ENCODE data around the gene TAGLN2.

Gene TAGLN2

GRCh38 chr1:159897962-159898361 lies 27.3 kb downstream of the TAGLN2 start:
- DNase-seq, result no peak

GRCh38 chr1:159896546-159896930 lies 28.8 kb downstream of the TAGLN2 start:
- DNase-seq, result no peak

- no peak for DNase-seq
Observed at GRCh38 chr1:159895836-159896545, 29.3 kb downstream of the TAGLN2 start.

- DNase-seq, result no peak
Observed at GRCh38 chr1:159895286-159895685, 30.0 kb downstream of the TAGLN2 start.

- DNase-seq, result no peak
Observed at GRCh38 chr1:159892944-159893343, 32.4 kb downstream of the TAGLN2 start.

GRCh38 chr1:159891275-159892157 lies 33.8 kb downstream of the TAGLN2 start:
- peak; percentile 66 for DNase-seq

GRCh38 chr1:159890390-159890789 lies 34.9 kb downstream of the TAGLN2 start:
- DNase-seq, result no peak

- peak; percentile 31 for DNase-seq
Observed at GRCh38 chr1:159889821-159890252, 35.5 kb downstream of the TAGLN2 start.

GRCh38 chr1:159889202-159889601 lies 36.1 kb downstream of the TAGLN2 start:
- DNase-seq, result no peak

- no peak for DNase-seq
Observed at GRCh38 chr1:159884296-159884695, 41.0 kb downstream of the TAGLN2 start.

GRCh38 chr1:159883134-159883533 lies 42.2 kb downstream of the TAGLN2 start:
- no peak for DNase-seq

GRCh38 chr1:159882527-159882862 lies 42.8 kb downstream of the TAGLN2 start:
- no peak for DNase-seq

GRCh38 chr1:159881622-159882526 lies 43.4 kb downstream of the TAGLN2 start:
- DNase-seq, result peak; percentile 66

- no peak for DNase-seq
Observed at GRCh38 chr1:159880430-159880829, 44.9 kb downstream of the TAGLN2 start.

- no peak for DNase-seq
Observed at GRCh38 chr1:159879977-159880376, 45.3 kb downstream of the TAGLN2 start.

- no peak for DNase-seq
Observed at GRCh38 chr1:159879136-159879535, 46.2 kb downstream of the TAGLN2 start.

- no peak for DNase-seq
Observed at GRCh38 chr1:159877695-159878444, 47.4 kb downstream of the TAGLN2 start.

- DNase-seq, result no peak
Observed at GRCh38 chr1:159873530-159874143, 51.7 kb downstream of the TAGLN2 start.

GRCh38 chr1:159872891-159873290 lies 52.4 kb downstream of the TAGLN2 start:
- no peak for DNase-seq

- DNase-seq, result no peak
Observed at GRCh38 chr1:159870704-159871103, 54.6 kb downstream of the TAGLN2 start.

- DNase-seq, result no peak
Observed at GRCh38 chr1:159869607-159870006, 55.7 kb downstream of the TAGLN2 start.

- no peak for DNase-seq
Observed at GRCh38 chr1:159869173-159869572, 56.1 kb downstream of the TAGLN2 start.
